Large intestine (tissue), 12 donors: ENCODE measurements around the gene TEX13B. TPM values are rescaled to one million over a fixed set of nuclear protein-coding genes. Genes with fewer than 3 reads are reported as not detected.

Experiments used
- DNase-seq, 2 donors: peaks; one replicate each; pipeline versions ENCODE4 v3.0.0 to v3.0.0-alpha.2; 2013
- H3K27ac ChIP-seq: one replicate; pipeline ENCODE4 v1.5.1; 2013; ENCODE audit warnings: low read length
- H3K27me3 ChIP-seq: 2 replicates; pipeline ENCODE4 v1.6.1; 2013; ENCODE audit warnings: low read length; ENCODE audit not compliant: control insufficient read depth, insufficient read depth
- H3K36me3 ChIP-seq: 2 replicates; pipeline ENCODE4 v1.6.1; 2013; ENCODE audit warnings: low read length; ENCODE audit not compliant: control insufficient read depth, insufficient read depth
- H3K4me1 ChIP-seq: one replicate; pipeline ENCODE4 v1.6.1; 2013; ENCODE audit warnings: low read length; ENCODE audit not compliant: control insufficient read depth, insufficient read depth
- H3K4me3 ChIP-seq: one replicate; pipeline ENCODE4 v1.5.1; 2013; ENCODE audit warnings: low read length
- H3K9me3 ChIP-seq: one replicate; pipeline ENCODE4 v1.6.1; 2013; ENCODE audit warnings: mild to moderate bottlenecking, low read depth, low read length, moderate library complexity; ENCODE audit not compliant: control insufficient read depth
- WGBS: methylation state at CpG from one replicate; pipeline ENCODE4 v1.1.5; 2013; ENCODE audit warnings: low lambda C conversion rate; ENCODE audit not compliant: insufficient coverage; 5-methylcytosine and 5-hydroxymethylcytosine counted together
- long read RNA-seq, 11 donors: transcript quantifications; one replicate each; lab custom pipeline, GENCODE V29; 2026
- polyA plus RNA-seq: library from polyadenylated mRNA; unstranded; fragments of 120-200 nt; gene quantifications from one replicate; pipeline ENCODE4 v1.2.1, GENCODE V29; 2013

The TEX13B gene, protein sequence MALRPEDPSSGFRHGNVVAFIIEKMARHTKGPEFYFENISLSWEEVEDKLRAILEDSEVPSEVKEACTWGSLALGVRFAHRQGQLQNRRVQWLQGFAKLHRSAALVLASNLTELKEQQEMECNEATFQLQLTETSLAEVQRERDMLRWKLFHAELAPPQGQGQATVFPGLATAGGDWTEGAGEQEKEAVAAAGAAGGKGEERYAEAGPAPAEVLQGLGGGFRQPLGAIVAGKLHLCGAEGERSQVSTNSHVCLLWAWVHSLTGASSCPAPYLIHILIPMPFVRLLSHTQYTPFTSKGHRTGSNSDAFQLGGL
- polyA plus RNA-seq = not detected
- long read RNA-seq, donor 1 = 0 reads
- long read RNA-seq, donor 2 = 0 reads
- long read RNA-seq, donor 3 = 0 reads
- long read RNA-seq, donor 4 = 0 reads
- long read RNA-seq, donor 5 = 0 reads
- long read RNA-seq, donor 6 = 0 reads
- long read RNA-seq, donor 7 = 0 reads
- long read RNA-seq, donor 8 = 0 reads
- long read RNA-seq, donor 9 = 0 reads
- long read RNA-seq, donor 10 = 0 reads
- long read RNA-seq, donor 11 = 0 reads

DNA sequence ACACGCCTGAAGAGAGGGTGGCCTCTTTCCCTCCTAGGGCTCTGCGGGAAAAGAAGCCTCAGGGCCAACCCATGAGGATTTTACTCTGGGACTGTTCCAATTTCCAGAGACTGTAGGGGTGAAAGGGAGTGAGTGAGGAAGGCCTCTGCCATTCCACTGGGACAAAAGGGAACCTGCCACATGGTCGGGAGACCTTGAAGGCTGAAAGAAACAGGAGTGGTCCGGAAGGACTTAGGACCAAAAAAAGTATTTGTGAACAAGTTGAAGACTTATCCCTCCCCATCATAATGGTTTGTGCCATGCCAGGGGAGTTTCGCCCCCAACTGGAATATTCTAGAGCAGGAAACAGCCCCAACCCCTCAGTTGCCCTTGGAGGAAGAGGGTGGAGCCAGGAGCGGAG, at the start of gene TEX13B:
Gene TEX13B (minus strand): TSS at position 15 of the 400 bp plus-strand sequence. CDS start 243 bp downstream, outside the sequence.
- no CpG with 5 or more reads among the region's 6 CpGs for WGBS
- Histone ChIP-seq H3K27ac (no peak within 1 kb of the TSS), H3K9me3 (no peaks in the 10 kb centered on the region)

DNA sequence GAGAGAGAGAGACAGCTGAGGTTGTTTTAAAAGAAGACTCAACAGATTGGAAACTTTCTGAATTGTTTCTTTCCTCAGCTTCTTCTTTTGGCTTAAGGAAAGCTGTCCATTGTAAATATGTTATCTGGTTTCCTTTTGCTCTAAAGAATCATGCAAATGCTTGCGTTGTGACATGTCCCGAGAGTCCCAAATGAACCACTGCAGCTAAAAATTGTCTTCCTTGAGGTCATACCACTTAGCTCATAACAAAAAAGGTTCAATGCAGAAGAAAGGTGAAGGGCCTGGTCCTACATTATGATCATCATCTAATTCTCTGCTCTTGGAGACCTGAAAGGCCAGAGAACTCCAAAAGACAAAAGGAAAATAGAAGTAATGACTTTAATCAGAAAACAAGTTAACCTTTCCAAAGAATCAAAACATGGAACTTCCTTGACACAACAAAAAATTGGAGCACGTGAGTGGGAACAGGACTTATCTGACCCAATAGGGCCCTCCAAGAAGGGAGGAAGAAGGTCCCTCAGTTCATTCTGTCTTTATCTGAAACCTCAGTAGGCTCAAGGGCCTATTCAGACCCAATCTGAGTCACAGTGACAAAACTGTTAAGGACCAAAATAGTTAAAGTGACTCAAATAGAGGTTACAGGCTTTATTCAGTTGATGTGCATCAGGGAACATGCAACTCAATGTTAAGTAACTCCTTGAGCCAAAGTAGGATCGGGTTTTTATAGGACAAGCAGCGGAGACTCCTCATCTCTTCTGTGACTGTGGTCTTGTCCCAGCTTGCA, 48.0 kb upstream of the TEX13B start:
- DNase-seq = no peak
- Histone ChIP-seq H3K27me3 (no peaks in the 10 kb centered on the region), H3K27ac (no peak overlapping the region), H3K36me3 (no peaks in the 10 kb centered on the region), H3K9me3 (no peaks in the 10 kb centered on the region), H3K4me3 (no peak overlapping the region), H3K4me1 (no peaks in the 10 kb centered on the region)
- no CpG with 5 or more reads among the region's 5 CpGs for WGBS

More for the DNA sequence above, at the start of gene TEX13B:
- no peak for DNase-seq
- H3K4me3 ChIP-seq = no peak within 1 kb of the TSS
- no peaks in the 10 kb centered on the region for H3K36me3 ChIP-seq
- H3K4me1 ChIP-seq = no peaks in the 10 kb centered on the region
- H3K27me3 ChIP-seq = no peaks in the 10 kb centered on the region

DNA sequence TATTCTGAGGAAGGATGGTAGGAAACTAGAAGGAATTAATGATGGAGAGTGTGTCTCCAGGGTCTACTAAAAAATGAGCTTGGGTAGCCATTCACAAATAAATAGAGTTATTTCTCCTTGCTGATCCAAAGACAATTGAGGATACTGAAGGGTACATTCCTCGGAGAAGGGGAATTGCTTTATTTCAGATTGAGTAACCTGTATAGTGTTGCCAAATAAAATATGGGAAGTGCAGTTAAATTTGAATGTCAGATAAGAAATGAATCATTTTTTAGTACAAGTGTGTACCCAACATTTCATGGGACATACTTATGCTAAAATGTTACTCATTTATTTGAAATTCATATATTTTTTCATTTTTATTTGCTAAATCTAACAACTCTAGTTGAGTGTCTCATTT, 46.7 kb upstream of the TEX13B start:
- H3K4me3 ChIP-seq = no peak overlapping the region
- no peaks in the 10 kb centered on the region for H3K27me3 ChIP-seq
- no peaks in the 10 kb centered on the region for H3K9me3 ChIP-seq
- DNase-seq = no peak
- no peaks in the 10 kb centered on the region for H3K36me3 ChIP-seq
- no peaks in the 10 kb centered on the region for H3K4me1 ChIP-seq
- WGBS = no CpG with 5 or more reads among the region's 1 CpG
- no peak overlapping the region for H3K27ac ChIP-seq

DNA sequence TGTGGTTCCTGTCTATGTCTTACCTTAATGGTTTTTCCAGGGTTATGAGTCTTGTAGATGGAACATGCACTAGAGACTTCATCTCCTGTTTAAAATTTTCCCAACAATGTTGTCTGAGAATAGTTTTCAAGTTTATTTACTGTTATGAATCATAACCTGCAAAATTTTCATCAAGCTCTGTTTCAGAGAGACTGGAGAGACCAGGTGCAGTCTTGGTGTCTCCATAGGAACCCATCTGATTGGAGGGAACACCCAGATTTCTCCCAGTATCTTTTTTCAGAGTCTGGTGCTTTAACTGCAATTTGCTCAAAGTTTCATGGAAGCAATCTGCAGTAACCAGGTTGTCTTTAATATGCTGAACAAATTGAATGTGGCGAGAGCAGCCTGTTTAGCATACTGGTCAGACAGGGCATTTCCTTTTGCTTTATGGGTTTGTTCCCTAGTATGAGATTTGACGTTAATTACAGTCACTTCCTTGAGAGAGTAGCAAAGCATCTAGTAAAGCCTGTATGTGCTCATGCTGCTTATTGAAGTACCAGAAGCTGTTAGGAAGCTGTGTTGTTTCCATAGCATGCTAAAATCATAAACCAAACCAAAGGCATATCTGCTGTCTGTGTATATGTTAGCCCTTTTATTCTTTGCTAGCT, 43.9 kb upstream of the TEX13B start:
- H3K4me1 ChIP-seq = no peaks in the 10 kb centered on the region
- no peak overlapping the region for H3K4me3 ChIP-seq
- no peak overlapping the region for H3K27ac ChIP-seq
- no CpG with 5 or more reads among the region's 2 CpGs for WGBS
- H3K9me3 ChIP-seq = no peaks in the 10 kb centered on the region
- peak in 1 of 2 donors; percentile 9 for DNase-seq
- H3K36me3 ChIP-seq = no peaks in the 10 kb centered on the region
- H3K27me3 ChIP-seq = no peaks in the 10 kb centered on the region

DNA sequence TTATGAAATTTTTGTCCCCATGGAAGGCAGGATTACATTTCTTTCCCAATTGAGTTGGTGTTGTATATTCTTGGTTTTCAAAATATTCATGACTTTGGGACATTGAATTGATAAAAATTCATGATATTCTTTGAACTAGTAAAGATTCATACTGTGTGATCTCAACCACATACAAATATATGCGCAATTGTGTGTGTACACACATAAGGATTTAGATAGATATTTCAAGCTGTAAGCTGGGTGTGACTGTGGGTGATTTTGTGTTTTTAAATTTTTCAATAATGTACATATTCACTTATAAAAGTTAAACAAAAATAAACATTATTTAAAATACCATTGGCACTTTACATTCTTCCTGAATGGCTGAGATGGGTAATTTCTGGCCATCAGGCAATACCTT, 43.2 kb upstream of the TEX13B start:
- no peak for DNase-seq
- no CpG with 5 or more reads among the region's 1 CpG for WGBS
- Histone ChIP-seq H3K4me3 (no peak overlapping the region), H3K27ac (no peak overlapping the region), H3K27me3 (no peaks in the 10 kb centered on the region), H3K36me3 (no peaks in the 10 kb centered on the region), H3K4me1 (no peaks in the 10 kb centered on the region), H3K9me3 (no peaks in the 10 kb centered on the region)

DNA sequence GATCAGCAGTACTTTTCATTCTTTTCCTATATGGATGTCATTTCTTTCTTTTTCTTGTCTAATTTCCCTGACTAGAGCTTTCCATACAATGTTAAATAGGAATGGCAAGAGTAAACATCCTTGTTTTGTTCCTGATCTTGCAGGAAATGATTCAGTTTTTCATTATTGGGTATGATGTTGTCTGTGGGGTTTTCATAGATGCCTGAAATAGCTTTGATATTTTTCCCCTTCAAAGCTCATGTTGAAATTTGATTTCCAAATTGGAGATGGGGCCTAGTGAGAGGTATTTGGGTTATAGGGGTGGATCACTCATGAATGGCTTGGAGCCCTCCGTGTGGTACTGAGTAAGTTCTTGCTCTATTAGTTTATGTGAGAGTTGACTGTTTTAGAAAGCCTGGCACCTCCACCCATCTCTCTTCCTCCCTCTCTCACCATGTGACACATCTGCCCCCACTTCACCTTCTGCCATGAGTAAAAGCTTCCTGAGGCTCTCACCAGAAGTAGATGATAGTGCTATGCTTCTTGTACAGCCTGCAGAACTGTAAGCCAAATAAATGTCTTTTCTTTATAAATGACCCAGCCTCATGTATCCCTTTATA, 40.4 kb upstream of the TEX13B start:
- DNase-seq = no peak
- whole genome bisulfite sequencing = no CpG with 5 or more reads among the region's 1 CpG
- no peaks in the 10 kb centered on the region for H3K36me3 ChIP-seq

DNA sequence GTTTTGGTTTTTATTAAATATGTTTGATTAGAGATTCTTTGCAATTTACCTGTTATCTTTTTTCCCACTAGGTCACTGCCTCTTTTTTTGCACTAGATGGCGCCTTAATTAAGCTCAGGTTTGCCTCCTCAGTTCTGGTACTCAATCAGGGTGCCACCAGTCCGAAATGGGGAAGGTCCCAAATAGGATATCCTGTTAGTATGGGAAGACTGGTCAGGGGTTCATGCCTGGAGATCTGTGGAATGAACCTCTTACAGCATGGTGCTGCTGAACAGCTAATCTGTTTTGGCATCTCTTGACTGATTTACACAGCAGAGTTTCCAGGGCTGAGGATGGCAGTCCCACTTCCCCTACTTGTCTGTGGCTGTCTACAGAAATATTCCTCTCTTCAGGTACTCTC, 38.5 kb upstream of the TEX13B start:
- no CpG with 5 or more reads among the region's 2 CpGs for WGBS
- no peaks in the 10 kb centered on the region for H3K4me1 ChIP-seq
- H3K27me3 ChIP-seq = no peaks in the 10 kb centered on the region
- H3K36me3 ChIP-seq = no peaks in the 10 kb centered on the region
- H3K9me3 ChIP-seq = no peaks in the 10 kb centered on the region
- H3K4me3 ChIP-seq = no peak overlapping the region
- no peak for DNase-seq
- no peak overlapping the region for H3K27ac ChIP-seq

More for the DNA sequence above, 40.4 kb upstream of the TEX13B start:
- no peaks in the 10 kb centered on the region for H3K4me1 ChIP-seq
- no peak overlapping the region for H3K4me3 ChIP-seq
- H3K27me3 ChIP-seq = no peaks in the 10 kb centered on the region
- no peaks in the 10 kb centered on the region for H3K9me3 ChIP-seq
- no peak overlapping the region for H3K27ac ChIP-seq

DNA sequence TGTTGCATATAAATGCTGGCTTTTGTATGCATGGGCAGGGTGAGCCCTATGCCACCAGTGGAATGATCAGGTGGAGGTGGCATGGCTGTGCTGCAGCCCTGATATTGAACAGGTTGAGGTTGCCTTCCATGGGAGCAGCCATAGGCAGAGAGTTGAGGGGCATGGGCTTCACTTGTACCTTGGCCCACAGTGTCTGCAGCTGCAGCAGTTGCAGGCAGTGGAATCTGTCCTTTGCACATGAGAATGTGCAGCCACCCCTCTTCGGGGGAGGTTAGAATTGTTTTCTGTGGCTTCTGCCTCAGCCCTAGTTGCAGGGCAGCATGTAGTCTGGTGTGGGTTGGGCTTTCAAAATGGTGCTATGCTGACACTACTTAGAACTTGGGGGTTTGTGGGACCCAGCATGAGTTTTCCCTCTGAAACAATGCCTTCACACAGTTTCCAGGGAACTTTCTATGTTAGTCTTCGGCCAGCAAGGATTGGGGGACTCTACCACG, 37.3 kb upstream of the TEX13B start:
- Histone ChIP-seq H3K4me1 (no peaks in the 10 kb centered on the region), H3K4me3 (no peak overlapping the region), H3K36me3 (no peaks in the 10 kb centered on the region), H3K27me3 (no peaks in the 10 kb centered on the region), H3K27ac (no peak overlapping the region), H3K9me3 (no peaks in the 10 kb centered on the region)
- WGBS = no CpG with 5 or more reads among the region's 3 CpGs
- no peak for DNase-seq

DNA sequence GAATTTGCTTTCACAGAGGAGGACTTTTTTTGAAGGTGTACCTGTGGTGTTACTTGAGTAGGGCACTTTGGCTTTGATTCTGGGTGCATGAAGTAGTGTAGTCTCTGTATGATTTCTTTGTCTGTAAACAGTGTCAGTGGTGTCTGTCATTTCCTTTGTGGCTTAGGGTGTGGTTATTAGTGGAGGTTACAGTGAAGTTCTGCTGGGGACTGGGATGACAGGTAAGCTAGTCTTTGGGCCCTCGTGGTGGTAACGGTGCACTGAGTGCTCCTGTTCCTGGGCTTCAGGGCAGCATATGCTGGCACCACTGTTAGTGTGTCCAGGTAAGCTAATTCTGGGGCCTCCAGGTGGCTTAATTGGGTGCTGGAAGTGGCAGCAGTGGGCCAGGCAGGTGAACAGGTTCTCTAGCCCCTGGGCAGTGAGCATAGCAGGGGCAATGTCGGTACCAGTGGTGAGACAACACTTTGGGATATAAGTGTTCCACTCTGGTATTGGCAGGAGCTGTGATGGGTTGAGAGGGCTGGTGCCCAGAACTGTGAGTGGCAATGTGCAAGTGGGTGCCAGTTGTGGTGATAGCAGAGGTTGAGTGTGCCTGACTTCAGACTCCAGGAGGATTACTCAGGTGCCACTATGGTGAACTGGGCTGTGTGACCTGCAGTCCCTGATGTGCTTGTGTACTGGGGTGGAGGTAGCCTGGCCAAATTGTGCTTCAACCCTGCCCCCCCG, 36.6 kb upstream of the TEX13B start:
- WGBS = no CpG with 5 or more reads among the region's 4 CpGs
- no peaks in the 10 kb centered on the region for H3K36me3 ChIP-seq
- no peak overlapping the region for H3K4me3 ChIP-seq
- H3K4me1 ChIP-seq = no peaks in the 10 kb centered on the region
- H3K9me3 ChIP-seq = no peaks in the 10 kb centered on the region
- no peaks in the 10 kb centered on the region for H3K27me3 ChIP-seq
- DNase-seq = no peak
- H3K27ac ChIP-seq = no peak overlapping the region
